Neural progenitor cell (in vitro differentiated cells): ENCODE data around the gene PTHLH. TPM values are rescaled to one million over a fixed set of nuclear protein-coding genes. Genes with fewer than 3 reads are reported as not detected.

Experiments used
- DNase-seq: peaks from one replicate; pipeline ENCODE4 v3.0.0-alpha.2; 2016; ENCODE audit warnings: low spot score
- H2AFZ ChIP-seq: fragments of 200-600 bp; sonication (generic); replicated peaks from 2 replicates; pipeline ENCODE4 v1.6.1; 2016; ENCODE audit warnings: antibody characterized with exemption
- H3F3A ChIP-seq: fragments of 200-600 bp; sonication (generic); 2 replicates; pipeline ENCODE4 v1.6.1; 2016; ENCODE audit warnings: antibody characterized with exemption, low read depth
- H3K27ac ChIP-seq: fragments of 200-600 bp; sonication (generic); 2 replicates; pipeline ENCODE4 v1.5.1; 2016; ENCODE audit warnings: mild to moderate bottlenecking
- H3K27me3 ChIP-seq: fragments of 200-600 bp; sonication (generic); 2 replicates; pipeline ENCODE4 v1.6.1; 2016; ENCODE audit warnings: mild to moderate bottlenecking, moderate library complexity
- H3K36me3 ChIP-seq: fragments of 200-600 bp; sonication (generic); 2 replicates; pipeline ENCODE4 v1.5.1; 2016
- H3K4me1 ChIP-seq: fragments of 200-600 bp; sonication (generic); 2 replicates; pipeline ENCODE4 v1.6.1; 2016; ENCODE audit warnings: mixed run types
- H3K4me2 ChIP-seq: fragments of 200-600 bp; sonication (generic); 2 replicates; pipeline ENCODE4 v1.6.1; 2016
- H3K4me3 ChIP-seq: fragments of 200-600 bp; sonication (generic); 2 replicates; pipeline ENCODE4 v1.5.1; 2016
- H3K79me2 ChIP-seq: fragments of 200-600 bp; sonication (generic); 2 replicates; pipeline ENCODE4 v1.6.1; 2016; ENCODE audit warnings: low read depth
- H3K9ac ChIP-seq: fragments of 200-600 bp; sonication (generic); 2 replicates; pipeline ENCODE4 v1.6.1; 2016
- H3K9me3 ChIP-seq: fragments of 200-600 bp; sonication (generic); 2 replicates; pipeline ENCODE4 v1.5.1; 2016; ENCODE audit warnings: low read depth
- H4K20me1 ChIP-seq: fragments of 200-600 bp; sonication (generic); 2 replicates; pipeline ENCODE4 v1.6.1; 2016; ENCODE audit warnings: low read depth
- H3K27ac Mint-ChIP-seq: 3 replicates; pipeline ENCODE4 v1.8.0; 2021; ENCODE audit warnings: mixed read lengths
- H3K27me3 Mint-ChIP-seq: 2 replicates; pipeline ENCODE4 v1.8.0; 2022; ENCODE audit warnings: low read depth, mild to moderate bottlenecking, inconsistent platforms, moderate library complexity, mixed read lengths; ENCODE audit not compliant: insufficient read depth
- H3K36me3 Mint-ChIP-seq: 3 replicates; pipeline ENCODE4 v1.8.0; 2021; ENCODE audit warnings: mixed read lengths
- H3K4me1 Mint-ChIP-seq: 3 replicates; pipeline ENCODE4 v1.8.0; 2021; ENCODE audit warnings: mixed read lengths
- H3K4me3 Mint-ChIP-seq: 3 replicates; pipeline ENCODE4 v1.8.0; 2021; ENCODE audit warnings: mild to moderate bottlenecking, moderate library complexity, mixed read lengths
- H3K9me3 Mint-ChIP-seq: 3 replicates; pipeline ENCODE4 v1.8.0; 2020; ENCODE audit warnings: mixed read lengths
- CTCF ChIP-seq: fragments of 200-600 bp; sonication (generic); IDR thresholded peaks from 2 replicates; pipeline ENCODE4 v1.5.1; 2017; ENCODE audit warnings: antibody characterized with exemption, mild to moderate bottlenecking
- EZH2 ChIP-seq: fragments of 200-600 bp; sonication (generic); IDR thresholded peaks from 2 replicates; pipeline ENCODE4 v1.6.1; 2017; ENCODE audit warnings: antibody characterized with exemption, mild to moderate bottlenecking, moderate library complexity
- EZH2phosphoT487 ChIP-seq: fragments of 200-600 bp; sonication (generic); IDR thresholded peaks from 2 replicates; pipeline ENCODE4 v1.6.1; 2017; ENCODE audit warnings: antibody characterized with exemption
- total RNA-seq: library from RNA; depleted of rRNA; stranded (reverse); fragments of >200 nt; gene quantifications from 2 replicates; pipeline ENCODE4 v1.2.3, GENCODE V29; 2015; ENCODE audit warnings: low replicate concordance

Gene PTHLH
- total RNA-seq, 1 donor from 2014 or later: not detected

DNA sequence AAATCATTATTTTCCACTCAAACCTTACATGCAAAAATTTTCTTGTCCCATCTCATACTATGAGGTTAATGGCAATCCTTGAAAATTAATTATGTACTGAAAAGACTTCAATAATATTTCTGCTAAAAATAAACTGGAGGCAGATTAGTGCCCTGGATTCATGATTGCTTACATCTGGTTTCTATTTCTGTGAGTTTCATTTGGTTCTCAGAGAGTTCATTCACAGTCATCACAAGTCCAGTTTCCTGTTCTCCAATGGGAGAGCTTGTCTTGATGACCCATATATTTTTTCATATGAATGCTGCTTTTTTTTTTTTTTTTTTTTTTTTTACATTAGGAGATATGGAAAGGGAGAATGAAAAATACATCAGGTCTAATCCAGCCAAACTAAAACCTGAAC lies 6.6 kb upstream of the PTHLH start:
- H2AFZ ChIP-seq: no peak overlapping the region
- H3K9me3 ChIP-seq: no peaks in the 10 kb centered on the region
- H3F3A ChIP-seq: no peaks in the 10 kb centered on the region
- TF ChIP-seq EZH2phosphoT487: no peak
- TF ChIP-seq EZH2: no peak
- TF ChIP-seq CTCF: no peak
- no peak overlapping the region for H3K4me3 ChIP-seq
- no peaks in the 10 kb centered on the region for H3K36me3 Mint-ChIP-seq
- peaks cover 8% of the 10 kb centered on the region for H3K4me1 Mint-ChIP-seq
- no peaks in the 10 kb centered on the region for H3K36me3 ChIP-seq
- no peaks in the 10 kb centered on the region for H3K79me2 ChIP-seq
- H3K9ac ChIP-seq: no peak overlapping the region
- H3K9me3 Mint-ChIP-seq: no peaks in the 10 kb centered on the region
- no peak for DNase-seq
- H3K4me2 ChIP-seq: no peak overlapping the region
- H3K4me1 ChIP-seq: peaks cover 10% of the 10 kb centered on the region
- peaks cover 10% of the 10 kb centered on the region for H4K20me1 ChIP-seq
- no peak overlapping the region for H3K27ac ChIP-seq
- H3K27me3 ChIP-seq: peaks cover 49% of the 10 kb centered on the region
- H3K4me3 Mint-ChIP-seq: no peak overlapping the region
- peaks cover 39% of the 10 kb centered on the region for H3K27me3 Mint-ChIP-seq
- no peak overlapping the region for H3K27ac Mint-ChIP-seq

- Histone ChIP-seq H3K9ac (no peak overlapping the region), H3K4me3 (peak overlapping the region; percentile 39), H4K20me1 (peaks cover 29% of the 10 kb centered on the region), H3K27me3 (peaks cover 86% of the 10 kb centered on the region), H3K4me1 (peaks cover 10% of the 10 kb centered on the region), H3K4me2 (peak overlapping the region; percentile 80), H3K36me3 (no peaks in the 10 kb centered on the region), H3K9me3 (no peaks in the 10 kb centered on the region), H2AFZ (no peak overlapping the region), H3F3A (peaks cover 11% of the 10 kb centered on the region), H3K79me2 (no peaks in the 10 kb centered on the region), H3K27ac (no peak overlapping the region)
- Mint-ChIP-seq H3K27ac (no peak overlapping the region), H3K4me3 (peak overlapping the region; percentile 77), H3K4me1 (peaks cover 18% of the 10 kb centered on the region), H3K36me3 (no peaks in the 10 kb centered on the region), H3K9me3 (peaks cover 2% of the 10 kb centered on the region), H3K27me3 (peaks cover 68% of the 10 kb centered on the region)
- peak; percentile 83 for DNase-seq
- TF ChIP-seq EZH2: peak; percentile 98
- TF ChIP-seq CTCF: no peak
- TF ChIP-seq EZH2phosphoT487: peak; percentile 86
Measured at GRCh38 chr12:27975222-27976136, 2.9 kb upstream of the PTHLH start.

- no peak overlapping the region for H3K27ac Mint-ChIP-seq
Measured at GRCh38 chr12:27974735-27975221, 2.2 kb upstream of the PTHLH start.

More at GRCh38 chr12:27974735-27975221, 2.2 kb upstream of the PTHLH start:
- Histone ChIP-seq H4K20me1 (peaks cover 31% of the 10 kb centered on the region), H3K4me1 (peaks cover 12% of the 10 kb centered on the region), H3K36me3 (no peaks in the 10 kb centered on the region), H3K79me2 (no peaks in the 10 kb centered on the region), H3K27ac (no peak overlapping the region), H3K4me3 (peak overlapping the region; percentile 39), H3K4me2 (peak overlapping the region; percentile 80), H2AFZ (no peak overlapping the region), H3K27me3 (peaks cover 93% of the 10 kb centered on the region), H3F3A (peaks cover 14% of the 10 kb centered on the region), H3K9me3 (no peaks in the 10 kb centered on the region), H3K9ac (no peak overlapping the region)
- DNase-seq: peak; percentile 24
- Mint-ChIP-seq H3K9me3 (peaks cover 2% of the 10 kb centered on the region), H3K4me3 (peak overlapping the region; percentile 77), H3K27me3 (peaks cover 71% of the 10 kb centered on the region), H3K4me1 (peaks cover 20% of the 10 kb centered on the region), H3K36me3 (no peaks in the 10 kb centered on the region)
- TF ChIP-seq EZH2phosphoT487 (no peak), EZH2 (no peak), CTCF (no peak)
